Measurements from ENCODE around the gene WDR82.
A peak's percentile ranks its signal among the peaks of the same experiment; 100 is the strongest.

The WDR82 gene

GRCh38 chr3:52243791-52244628, 34.4 kb downstream of the WDR82 start:
- in situ Hi-C loops (cut with MboI; ENCODE audit: low pct_unique_long_range_greater_than_20kb, low sequenced_read_pairs): no loop called here
- peak; percentile 84 for DNase-seq

DNA sequence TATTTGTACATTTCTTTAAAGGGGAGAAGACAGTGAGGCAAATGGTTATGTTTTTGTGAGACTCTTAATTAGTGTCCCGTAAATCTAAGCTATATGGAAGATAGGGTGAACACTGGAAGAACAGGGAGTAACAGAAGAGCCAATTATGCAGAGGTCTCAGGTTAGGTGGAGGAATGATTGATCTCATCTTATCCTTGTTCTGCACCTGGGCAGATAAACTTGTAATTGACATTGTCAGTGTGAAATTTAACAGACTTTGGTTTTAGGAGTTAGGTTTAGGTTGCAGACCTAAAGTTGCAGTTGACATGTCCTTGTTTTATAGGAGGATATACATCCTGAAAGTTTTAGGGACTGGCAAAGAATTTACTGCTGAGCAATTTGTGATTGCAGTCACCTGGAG, 36.4 kb downstream of the WDR82 start:
- in situ Hi-C loops (cut with MboI; ENCODE audit: low pct_unique_long_range_greater_than_20kb, low sequenced_read_pairs): no loop called here
- no peak for DNase-seq

DNA sequence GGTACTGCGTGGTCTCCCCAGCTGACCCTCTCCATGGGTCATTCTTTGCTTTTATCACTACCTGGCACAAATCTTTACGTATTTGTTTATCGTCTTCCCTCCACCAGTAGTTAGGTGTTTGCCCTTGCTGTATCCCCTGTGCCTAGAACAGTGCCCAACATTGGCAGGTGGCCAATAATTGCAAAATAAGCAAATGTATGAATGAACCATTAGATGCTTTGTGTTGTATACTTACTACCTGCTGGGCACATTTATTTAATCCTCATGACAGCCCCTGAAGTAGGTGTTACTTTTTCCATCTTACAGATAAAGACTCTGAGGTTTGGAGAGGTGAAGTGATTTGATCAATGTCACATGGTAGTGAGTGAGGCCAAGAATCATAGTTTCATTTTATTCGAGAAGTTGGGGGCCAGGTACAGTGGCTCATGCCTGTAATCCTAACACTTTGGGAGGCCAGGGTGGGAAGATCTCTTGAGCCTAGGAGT, 37.5 kb downstream of the WDR82 start:
- in situ Hi-C loops (cut with MboI; ENCODE audit: low pct_unique_long_range_greater_than_20kb, low sequenced_read_pairs): no loop called here
- DNase-seq: no peak

DNA sequence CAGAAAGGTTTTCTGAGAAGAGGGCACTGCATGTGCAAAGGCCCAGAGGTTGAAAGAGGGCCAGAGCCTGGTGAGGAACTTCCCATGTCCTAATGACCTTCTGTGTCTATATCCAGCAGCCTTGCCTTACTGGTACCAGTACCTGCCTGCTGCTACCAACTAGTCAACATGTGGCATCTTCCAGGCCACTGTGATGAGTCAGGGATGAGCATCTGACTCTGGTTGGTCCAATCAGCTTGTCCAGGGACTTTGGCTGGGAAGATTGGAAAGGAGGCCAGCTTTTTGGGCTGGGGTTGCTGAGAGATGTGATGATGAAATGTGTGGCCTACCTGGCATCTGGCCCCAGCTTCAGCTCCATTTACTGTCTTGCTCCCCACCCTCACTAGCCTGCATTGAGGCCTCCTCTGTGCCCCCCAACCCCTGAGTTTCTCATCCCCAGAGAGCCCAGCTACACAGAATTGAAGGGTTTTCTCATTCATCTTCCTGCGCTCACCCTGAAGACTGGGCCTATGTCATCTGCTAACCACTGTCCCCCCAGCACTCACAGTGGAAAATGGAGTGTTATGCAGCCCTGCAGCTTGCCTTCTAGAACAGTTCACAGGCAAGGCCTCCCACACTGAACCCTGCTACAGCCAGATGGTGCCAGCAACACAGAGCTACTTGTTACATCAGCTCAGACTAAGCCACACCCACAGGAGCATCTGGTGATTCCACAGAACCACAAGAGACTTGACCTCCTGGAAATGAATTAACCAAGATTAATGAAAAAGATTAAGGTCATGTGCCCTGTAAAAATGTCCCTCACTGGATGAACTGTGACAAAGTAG, 38.2 kb downstream of the WDR82 start:
- in situ Hi-C loops (cut with MboI; ENCODE audit: low pct_unique_long_range_greater_than_20kb, low sequenced_read_pairs): no loop called here
- peak; percentile 37 for DNase-seq

GRCh38 chr3:52238761-52239701, 39.4 kb downstream of the WDR82 start, which contains the start of gene TWF2:
Gene TWF2 (minus strand): TSS chr3:52239158. CDS start chr3:52239016, 142 bp downstream.
- in situ Hi-C loops (cut with MboI; ENCODE audit: low pct_unique_long_range_greater_than_20kb, low sequenced_read_pairs): no loop called here

DNA sequence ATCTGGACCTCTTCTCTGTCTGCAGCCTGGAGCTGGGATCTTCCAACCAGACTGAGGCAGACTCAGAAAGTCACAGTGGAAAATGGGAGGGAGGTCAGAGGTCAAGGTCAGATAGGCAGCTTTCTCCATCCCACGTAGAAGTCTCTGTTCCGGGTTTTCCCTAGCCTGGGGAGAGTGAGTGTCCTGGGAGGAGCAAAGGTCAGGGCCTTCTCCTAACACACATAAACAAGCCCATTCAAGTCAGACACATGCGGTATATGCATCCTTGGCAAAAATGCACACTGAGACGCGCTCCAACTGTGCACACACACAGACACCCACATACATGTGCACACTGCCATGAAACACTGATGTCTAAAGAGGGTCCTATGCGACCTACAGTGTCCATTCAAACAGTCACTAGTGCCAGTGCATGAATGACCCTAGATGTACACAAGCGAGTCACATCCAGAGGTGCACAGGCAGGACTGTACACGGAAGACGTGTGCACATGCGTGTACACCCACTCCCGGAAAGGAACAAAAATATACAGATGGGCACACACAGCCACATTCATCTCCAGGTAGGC, 40.2 kb downstream of the WDR82 start:
- in situ Hi-C loops (cut with MboI; ENCODE audit: low pct_unique_long_range_greater_than_20kb, low sequenced_read_pairs): no loop called here
- DNase-seq: no peak

More at GRCh38 chr3:52238761-52239701, 39.4 kb downstream of the WDR82 start, which contains the start of gene TWF2:
- peak; percentile 83 for DNase-seq

DNA sequence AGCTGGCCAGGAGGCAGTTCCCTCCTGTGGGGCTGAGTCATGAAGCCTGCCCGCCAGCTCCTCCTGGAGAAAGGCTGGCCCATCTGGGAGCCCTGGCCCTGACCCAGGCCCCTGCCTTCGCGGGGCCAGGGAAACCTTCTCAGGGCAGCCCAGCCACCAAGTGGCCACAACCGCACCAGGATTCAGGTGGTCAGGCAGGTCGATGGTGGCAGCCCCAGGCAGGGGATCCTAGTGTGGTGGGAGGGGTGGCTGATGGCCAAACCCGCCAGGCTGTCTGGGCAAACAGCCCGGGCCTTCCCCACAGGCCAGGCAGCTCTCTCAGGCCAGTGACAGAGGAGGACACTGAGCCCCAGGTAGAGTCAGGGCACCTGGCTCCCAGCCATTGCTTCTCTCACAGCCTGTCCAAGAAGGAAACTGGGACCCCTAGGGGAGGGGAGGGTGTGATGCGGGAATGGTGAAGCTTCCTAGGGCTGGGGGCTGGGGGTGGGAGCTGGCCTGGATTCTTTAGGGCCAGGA, 40.7 kb downstream of the WDR82 start:
- DNase-seq: peak; percentile 58
- in situ Hi-C loops (cut with MboI; ENCODE audit: low pct_unique_long_range_greater_than_20kb, low sequenced_read_pairs): no loop called here

DNA sequence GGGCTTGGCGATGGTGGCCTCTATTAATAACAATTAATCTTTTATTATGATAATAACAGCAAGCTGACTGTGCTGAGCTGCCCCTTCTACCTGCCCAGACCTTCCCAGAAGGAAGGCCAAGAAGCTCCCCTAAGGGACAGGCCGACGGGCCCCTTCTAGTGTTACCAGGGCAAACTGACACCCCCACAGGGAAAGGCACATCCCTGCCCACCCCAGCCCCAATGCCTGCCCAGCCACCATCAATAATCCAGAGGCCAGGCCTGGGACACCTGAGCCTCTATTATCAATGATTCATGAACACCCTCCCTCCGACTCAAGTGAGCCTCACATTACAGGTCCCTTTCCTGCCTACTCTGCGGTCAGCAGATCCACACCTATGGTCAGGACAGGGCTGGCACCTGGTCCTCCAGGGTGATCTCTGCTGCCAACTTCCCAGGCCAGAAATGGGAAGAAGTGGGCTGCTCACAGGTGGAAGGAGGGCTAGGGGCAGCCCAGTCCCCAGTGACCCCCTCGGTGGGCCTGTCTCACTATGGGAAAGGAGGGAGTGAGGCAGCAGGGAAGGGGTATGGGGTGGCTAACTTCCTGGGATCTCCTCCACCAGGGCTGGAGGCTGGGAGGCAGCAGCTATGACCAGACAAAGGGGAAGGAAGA, 41.3 kb downstream of the WDR82 start:
- DNase-seq: no peak
- in situ Hi-C loops (cut with MboI; ENCODE audit: low pct_unique_long_range_greater_than_20kb, low sequenced_read_pairs): no loop called here

DNA sequence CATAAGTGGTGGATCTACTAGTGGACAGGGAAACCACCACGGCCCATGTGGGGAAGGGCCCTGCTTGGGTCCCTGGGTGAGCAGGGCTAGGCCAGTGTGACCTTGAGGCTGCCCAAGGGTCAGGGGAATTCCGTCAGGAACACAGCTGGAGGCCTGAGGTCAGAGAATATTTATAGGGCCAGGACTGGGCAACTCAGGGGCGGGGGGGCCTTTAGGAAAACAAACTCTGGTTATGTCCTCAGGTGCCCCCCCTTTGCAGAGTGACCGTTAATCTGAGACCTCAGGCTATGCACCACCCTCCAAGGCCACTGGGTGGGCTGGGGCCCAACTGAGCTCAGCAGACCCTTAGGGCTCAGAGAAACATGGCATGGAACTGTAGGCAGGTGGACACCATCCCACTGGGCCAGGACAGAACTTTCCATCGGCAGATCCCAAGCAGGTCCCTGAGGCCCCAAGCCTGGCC, 42.0 kb downstream of the WDR82 start:
- no peak for DNase-seq
- in situ Hi-C loops (cut with MboI; ENCODE audit: low pct_unique_long_range_greater_than_20kb, low sequenced_read_pairs): no loop called here

DNA sequence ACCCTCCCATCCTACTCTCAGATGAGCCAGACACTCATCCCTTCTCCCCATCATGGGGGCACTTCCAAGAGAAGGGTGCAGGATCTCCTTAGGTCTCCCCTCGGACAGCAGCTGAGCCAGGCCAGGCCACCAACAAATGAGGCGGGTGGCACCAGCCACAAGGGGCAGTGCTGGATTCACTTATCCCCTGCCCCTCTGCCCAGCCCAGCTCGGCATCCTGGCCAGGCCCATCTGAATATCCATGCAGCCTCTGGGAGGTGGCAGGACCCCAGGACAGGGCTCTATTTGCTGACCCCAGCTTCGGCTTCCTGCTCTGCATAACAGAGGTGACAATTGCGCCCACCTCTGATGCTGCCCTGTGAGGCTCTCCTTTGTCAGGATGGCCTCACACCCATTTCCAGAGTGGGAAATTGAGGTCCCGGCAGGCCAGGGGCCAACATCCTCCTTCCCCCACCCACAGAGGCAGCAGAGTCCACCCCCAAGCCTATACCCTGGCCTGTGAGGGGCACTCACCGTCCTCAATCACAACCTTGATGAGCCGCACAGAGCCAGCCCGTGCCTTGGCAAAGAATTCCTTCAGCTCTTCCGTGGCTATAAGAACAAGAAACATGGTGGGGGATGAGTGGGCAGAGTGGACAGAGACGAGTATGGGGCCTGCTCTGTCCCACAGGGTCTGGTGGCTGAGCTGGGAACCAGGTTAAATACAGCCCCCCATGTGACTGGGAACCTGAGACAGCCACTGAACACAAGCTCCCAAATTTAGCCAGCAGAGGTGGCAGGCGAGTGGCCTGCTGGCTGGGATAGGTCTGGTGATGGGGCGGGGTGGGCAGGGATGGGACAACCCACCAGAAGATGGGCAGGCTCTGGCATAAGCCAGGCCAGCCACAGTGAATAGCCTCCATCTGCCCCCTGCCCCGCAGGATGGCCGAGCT, 43.7 kb downstream of the WDR82 start:
- DNase-seq: no peak
- in situ Hi-C loops (cut with MboI; ENCODE audit: low pct_unique_long_range_greater_than_20kb, low sequenced_read_pairs): no loop called here

- no peak for DNase-seq
- in situ Hi-C loops (cut with MboI; ENCODE audit: low pct_unique_long_range_greater_than_20kb, low sequenced_read_pairs): no loop called here
These were observed 44.5 kb downstream of the WDR82 start for GRCh38 chr3:52233968-52234367.

DNA sequence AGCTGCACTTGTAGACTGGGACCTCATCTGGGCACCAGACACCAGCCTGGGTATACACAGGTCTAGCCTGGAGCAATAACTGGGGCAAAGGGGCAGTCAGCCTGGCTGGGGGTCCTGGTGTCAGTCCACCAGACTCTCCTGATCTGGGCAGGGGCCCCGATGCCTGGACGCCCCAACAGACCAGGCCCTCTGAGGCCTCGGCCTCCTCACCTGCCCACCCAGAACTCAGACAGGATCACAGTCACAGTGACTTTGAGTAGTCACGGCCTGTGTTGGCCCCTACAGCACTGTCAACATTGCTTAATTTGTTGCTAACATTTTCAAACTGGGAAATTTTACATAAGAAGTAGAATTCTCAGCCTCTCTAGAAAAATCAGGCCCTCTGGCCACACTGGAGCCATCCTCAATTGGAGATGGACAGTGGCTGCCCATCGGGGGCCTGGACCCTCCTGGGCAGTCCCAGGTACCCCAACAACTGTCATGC, 45.3 kb downstream of the WDR82 start:
- in situ Hi-C loops (cut with MboI; ENCODE audit: low pct_unique_long_range_greater_than_20kb, low sequenced_read_pairs): no loop called here
- DNase-seq: no peak

DNA sequence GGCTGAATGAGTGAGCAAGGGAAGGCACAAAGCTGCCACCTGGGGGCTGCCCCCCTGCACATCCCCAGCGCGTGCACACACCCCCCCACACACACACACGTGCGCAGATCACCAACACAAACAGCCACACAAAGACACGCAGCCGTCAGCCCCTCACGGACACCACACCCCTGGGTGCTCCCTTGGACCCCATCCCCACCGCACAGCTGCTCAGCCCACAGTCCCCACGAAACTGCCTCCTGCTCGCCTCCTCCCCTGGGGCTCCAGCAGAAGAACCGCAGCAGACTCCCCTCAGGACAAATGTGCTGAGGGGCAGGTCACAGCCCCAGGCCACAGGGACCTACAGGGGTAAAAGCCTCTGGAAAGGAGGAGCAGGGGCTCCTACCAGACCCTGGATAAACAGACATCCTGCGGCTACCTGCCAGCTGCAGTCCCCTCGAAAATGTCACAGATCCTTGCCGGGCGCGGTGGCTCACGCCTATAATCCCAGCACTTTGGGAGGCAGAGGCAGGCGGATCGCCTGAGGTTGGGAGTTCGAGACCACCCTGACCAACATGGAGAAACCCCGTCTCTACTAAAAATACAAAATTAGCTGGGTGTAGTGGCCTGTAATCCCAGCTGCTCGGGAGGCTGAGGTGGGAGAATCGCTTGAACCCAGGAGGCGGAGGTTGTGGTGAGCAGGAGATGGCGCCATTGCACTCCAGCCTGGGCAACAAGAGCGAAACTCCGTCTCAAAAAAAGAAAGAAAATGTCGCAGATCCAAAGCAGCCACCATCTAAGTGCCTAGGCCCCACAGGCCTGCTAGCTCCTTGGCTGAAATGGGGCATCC, 46.0 kb downstream of the WDR82 start:
- in situ Hi-C loops (cut with MboI; ENCODE audit: low pct_unique_long_range_greater_than_20kb, low sequenced_read_pairs): no loop called here
- DNase-seq: peak; percentile 42

GRCh38 chr3:52231502-52232278, 46.8 kb downstream of the WDR82 start:
- DNase-seq: peak; percentile 75
- in situ Hi-C loops (cut with MboI; ENCODE audit: low pct_unique_long_range_greater_than_20kb, low sequenced_read_pairs): no loop called here

GRCh38 chr3:52230889-52231499, 47.5 kb downstream of the WDR82 start:
- no peak for DNase-seq
- in situ Hi-C loops (cut with MboI; ENCODE audit: low pct_unique_long_range_greater_than_20kb, low sequenced_read_pairs): no loop called here
